ENCODE results near the gene NUAK1.
"Not testable (repeated sequence)": the region's sequence is repeated elsewhere in the genome, so short reads cannot be mapped to it uniquely, and the experiment has no call there.

The NUAK1 gene

GRCh38 chr12:106018286-106018685 lies 120.5 kb downstream of the NUAK1 start:
- peaks cover 18% of the 10 kb centered on the region for H3K4me1 Mint-ChIP-seq
- no peak for DNase-seq

DNA sequence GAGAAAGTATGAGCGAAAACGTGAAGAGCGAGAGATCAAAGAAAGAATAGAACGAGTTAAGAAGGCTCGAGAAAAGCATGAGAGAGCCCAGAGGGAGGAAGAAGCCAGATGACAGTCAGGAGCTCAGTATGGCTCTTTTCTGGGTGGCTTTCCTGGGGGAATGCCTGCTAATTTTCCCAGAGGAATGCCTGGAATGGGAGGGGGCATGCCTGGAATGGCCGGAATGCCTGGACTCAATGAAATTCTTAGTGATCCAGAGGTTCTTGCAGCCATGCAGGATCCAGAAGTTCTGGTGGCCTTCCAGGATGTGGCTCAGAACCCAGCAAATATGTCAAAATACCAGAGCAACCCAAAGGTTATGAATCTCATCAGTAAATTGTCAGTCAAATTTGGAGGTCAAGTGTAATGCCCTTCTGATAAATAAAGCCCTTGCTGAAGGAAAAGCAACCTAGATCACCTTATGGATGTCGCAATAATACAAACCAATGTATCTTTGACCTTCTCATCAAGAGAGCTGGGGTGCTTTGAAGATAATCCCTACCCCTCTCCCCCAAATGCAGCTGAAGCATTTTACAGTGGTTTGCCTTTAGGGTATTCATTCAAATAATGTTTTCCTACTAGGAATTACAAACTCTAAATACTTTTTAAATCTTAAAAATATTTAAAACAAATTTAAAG lies 122.0 kb downstream of the NUAK1 start:
- not testable (repeated sequence) for H3K27ac Mint-ChIP-seq; H3K36me3 Mint-ChIP-seq (ENCODE audit: low read depth); DNase-seq; H3K4me3 Mint-ChIP-seq; H3K27me3 Mint-ChIP-seq (ENCODE audit: low read depth, poor library complexity); H3K4me1 Mint-ChIP-seq
- H3K9me3 Mint-ChIP-seq: peaks cover 34% of the 10 kb centered on the region

More at GRCh38 chr12:106018286-106018685, 120.5 kb downstream of the NUAK1 start:
- Mint-ChIP-seq H3K36me3 (ENCODE audit: low read depth) (peaks cover 8% of the 10 kb centered on the region), H3K4me3 (no peak overlapping the region), H3K27me3 (ENCODE audit: low read depth, poor library complexity) (no peaks in the 10 kb centered on the region), H3K9me3 (peaks cover 34% of the 10 kb centered on the region), H3K27ac (no peak overlapping the region)
- TF ChIP-seq, protein P1, sequence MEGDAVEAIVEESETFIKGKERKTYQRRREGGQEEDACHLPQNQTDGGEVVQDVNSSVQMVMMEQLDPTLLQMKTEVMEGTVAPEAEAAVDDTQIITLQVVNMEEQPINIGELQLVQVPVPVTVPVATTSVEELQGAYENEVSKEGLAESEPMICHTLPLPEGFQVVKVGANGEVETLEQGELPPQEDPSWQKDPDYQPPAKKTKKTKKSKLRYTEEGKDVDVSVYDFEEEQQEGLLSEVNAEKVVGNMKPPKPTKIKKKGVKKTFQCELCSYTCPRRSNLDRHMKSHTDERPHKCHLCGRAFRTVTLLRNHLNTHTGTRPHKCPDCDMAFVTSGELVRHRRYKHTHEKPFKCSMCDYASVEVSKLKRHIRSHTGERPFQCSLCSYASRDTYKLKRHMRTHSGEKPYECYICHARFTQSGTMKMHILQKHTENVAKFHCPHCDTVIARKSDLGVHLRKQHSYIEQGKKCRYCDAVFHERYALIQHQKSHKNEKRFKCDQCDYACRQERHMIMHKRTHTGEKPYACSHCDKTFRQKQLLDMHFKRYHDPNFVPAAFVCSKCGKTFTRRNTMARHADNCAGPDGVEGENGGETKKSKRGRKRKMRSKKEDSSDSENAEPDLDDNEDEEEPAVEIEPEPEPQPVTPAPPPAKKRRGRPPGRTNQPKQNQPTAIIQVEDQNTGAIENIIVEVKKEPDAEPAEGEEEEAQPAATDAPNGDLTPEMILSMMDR (IDR thresholded peaks at IDR 0.05): no peak

DNA sequence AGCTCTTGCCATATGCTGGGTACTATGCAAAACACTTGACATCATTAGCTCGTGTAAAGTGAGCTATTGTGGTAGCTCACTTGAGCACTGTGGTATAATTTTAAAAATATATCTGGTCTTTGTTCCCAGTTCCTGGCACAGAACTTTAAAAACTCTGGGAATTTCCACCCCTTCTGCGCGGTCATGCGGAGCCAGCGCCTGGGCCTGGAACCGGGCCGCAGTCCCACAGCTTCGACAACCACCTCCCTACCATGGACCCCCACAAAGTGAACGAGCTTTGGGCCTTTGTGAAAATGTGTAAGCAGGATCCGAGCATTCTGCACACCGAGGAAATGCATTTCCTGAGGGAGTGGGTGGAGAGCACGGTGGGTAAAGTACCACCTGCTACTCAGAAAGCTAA lies 123.1 kb downstream of the NUAK1 start:
- no peak for DNase-seq
- H3K9me3 Mint-ChIP-seq: peaks cover 34% of the 10 kb centered on the region
- H3K36me3 Mint-ChIP-seq (ENCODE audit: low read depth): peaks cover 8% of the 10 kb centered on the region
- H3K4me1 Mint-ChIP-seq: no peaks in the 10 kb centered on the region
- H3K27me3 Mint-ChIP-seq (ENCODE audit: low read depth, poor library complexity): no peaks in the 10 kb centered on the region
- H3K4me3 Mint-ChIP-seq: no peak overlapping the region
- H3K27ac Mint-ChIP-seq: peak overlapping the region; percentile 37
- TF ChIP-seq, protein P1 (IDR thresholded peaks at IDR 0.05): no peak

GRCh38 chr12:106013941-106014340 lies 124.8 kb downstream of the NUAK1 start:
- TF ChIP-seq, protein P1 (IDR thresholded peaks at IDR 0.05): no peak
- Mint-ChIP-seq H3K27me3 (ENCODE audit: low read depth, poor library complexity) (no peaks in the 10 kb centered on the region), H3K4me3 (no peak overlapping the region), H3K4me1 (no peaks in the 10 kb centered on the region), H3K27ac (no peak overlapping the region), H3K9me3 (peaks cover 21% of the 10 kb centered on the region), H3K36me3 (ENCODE audit: low read depth) (no peaks in the 10 kb centered on the region)
- no peak for DNase-seq

Data from nephron progenitor cell (in vitro differentiated cells).